Activated CD8-positive, alpha-beta memory T cell treated with anti-CD3 and anti-CD28 coated beads, Interleukin-2, amount 50 U/mL, for 4 hours (primary cell): ENCODE measurements around the gene ZDHHC14.

Experiments
- DNase-seq: peaks from one replicate; pipeline ENCODE4 v3.0.0-alpha.2; 2020

ZDHHC14 gene

DNA sequence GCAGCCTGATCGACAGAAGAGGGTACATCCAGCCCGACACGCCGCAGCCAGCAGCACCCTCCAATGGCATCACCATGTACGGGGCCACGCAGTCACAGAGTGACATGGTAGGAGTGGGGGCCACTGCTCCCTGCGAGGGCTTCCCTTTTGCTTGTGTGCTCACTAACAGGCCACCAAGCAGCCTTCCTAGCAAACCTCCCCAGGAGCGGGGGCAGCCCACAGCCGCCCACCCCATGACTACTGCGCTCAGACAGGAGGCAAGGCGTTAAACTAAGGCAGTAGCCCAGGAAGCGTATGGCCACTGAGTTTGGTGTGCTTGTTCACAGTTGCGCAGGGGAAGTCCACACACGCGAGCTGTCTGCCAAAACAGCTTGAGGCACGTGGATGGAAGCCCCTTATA is 272.5 kb downstream of the ZDHHC14 start:
- DNase-seq = no peak

DNA sequence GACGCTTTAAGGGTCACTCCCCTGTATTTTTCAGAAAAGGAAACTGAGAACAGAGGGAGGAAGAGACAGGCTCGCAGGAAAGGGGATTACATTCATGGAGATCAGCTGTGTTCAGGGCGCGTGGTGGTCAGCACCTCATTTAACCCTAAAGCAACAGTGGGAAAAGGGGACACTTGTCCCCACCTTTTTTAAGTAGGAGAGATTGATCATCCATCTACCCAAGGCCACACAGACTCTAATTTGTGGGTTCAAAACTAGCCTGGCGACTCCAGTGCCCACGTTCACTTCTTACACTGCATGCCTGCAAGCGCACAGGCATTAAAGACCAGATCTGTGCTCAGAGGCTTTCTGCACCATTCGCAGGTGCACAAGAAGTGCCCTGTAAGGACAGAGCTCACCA is 274.1 kb downstream of the ZDHHC14 start:
- DNase-seq = no peak

DNA sequence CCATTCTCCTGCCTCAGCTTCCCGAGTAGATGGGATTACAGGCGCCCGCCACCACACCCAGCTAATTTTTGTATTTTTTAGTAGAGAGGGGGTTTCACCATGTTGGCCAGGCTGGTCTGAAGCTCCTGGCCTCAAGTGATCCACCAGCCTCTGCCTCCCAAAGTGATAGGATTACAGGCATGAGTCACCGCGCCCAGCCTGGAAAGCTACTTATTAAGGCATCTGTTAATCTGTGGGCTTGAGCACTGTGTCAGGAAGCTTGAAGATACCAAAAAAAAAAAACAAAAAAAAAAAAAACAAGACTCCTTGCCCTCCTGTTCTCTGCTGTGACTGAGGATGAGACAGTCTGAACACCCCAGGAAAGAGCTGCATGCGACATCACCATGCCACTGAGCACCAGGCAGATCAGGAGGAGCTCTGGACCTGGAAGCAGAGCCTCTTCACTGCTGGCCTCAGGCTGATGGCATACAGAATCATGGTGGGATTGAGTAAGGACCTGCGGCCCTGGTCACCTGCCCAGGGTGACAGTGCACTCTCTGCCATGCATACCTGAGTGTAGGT is 275.5 kb downstream of the ZDHHC14 start:
- DNase-seq = no peak

DNA sequence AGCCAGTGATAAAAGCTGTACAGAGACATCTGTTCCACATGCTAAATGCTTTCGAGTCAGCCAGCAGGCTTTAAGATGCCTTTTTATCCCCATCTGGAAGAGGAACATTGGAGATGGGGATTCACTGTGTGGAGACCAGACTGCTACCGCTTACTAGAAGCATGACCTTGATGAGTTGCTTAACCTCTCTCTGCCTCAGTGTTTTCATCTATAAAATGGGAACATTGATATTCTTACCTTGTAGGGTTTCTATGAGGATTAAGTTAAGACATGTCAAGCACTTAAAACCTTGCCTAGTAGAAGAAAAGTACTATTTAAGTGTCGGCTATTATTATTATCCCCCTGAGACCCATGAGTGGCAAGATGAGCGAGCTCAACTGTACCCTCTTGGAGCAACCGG is 276.8 kb downstream of the ZDHHC14 start:
- DNase-seq = no peak

DNA sequence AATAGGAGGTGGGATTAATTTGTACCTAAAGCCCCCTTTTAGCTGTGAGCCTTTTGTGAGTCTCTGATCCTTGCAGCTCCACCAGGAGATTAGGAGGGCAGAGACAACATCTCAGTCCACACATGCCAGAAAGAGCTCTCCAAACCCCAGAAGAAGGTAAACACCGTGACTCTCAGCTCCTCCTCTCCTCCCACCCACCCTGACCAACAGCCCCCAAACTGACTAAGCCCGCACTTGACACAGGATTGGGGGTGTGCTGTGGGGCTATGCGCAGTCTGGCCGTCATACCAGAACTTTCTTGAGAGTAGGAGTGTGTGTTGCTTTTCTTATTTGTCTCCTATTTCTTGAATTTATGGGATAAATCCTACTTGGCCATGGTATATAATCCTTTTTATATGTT is 277.3 kb downstream of the ZDHHC14 start:
- no peak for DNase-seq

DNA sequence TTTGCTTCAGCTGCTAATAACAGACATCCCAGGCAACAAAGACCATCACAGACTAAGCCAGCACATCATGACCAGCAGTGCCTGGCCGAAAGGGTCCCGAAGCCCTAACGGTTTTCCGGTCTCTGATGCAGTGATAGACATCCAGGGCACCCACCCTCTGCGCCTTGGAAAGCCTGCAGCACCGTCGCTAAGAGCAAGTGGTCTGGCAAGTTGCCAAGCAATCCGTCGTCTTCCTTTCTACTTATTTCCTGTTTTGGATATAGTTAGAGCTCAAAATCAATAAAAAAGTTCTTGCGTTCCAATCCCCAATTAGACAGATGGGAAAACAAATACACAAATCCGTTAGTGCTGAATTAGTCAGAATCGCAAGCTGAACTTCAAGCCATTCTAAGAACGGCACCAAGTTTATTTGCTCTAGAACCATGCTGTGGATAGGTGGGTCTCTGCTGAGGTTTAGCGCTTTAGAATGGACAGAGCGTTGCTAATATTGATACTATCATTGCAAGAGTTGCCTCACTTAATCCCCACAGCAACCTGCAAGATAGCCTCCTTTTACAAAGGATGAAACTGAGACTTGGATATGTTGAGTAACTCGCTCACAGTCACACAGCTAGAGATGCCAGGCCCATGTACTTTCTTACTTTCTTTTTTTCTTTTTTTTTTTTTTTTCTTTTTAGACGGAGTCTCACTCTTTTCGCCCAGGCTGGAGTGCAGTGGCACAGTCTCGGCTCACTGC is 278.7 kb downstream of the ZDHHC14 start:
- DNase-seq = no peak

DNA sequence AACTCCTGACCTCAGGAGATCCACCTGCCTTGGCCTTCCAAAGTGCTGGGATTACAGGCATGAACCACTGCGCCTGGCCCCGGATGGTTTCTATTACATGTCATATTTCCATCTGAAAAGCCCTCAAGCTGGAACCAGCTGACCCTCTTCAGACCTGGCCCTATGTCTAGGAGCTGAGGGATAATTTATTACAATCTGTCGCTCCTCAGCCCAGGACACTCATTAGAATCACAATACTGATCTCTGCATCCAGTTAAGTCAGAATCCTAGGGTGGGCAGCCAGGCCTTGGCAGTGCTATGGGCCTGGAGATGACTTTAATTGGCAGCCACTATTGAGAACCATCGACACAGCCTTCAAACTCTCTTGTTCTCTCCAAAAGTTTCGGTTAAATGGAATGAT is 279.4 kb downstream of the ZDHHC14 start:
- DNase-seq = no peak

DNA sequence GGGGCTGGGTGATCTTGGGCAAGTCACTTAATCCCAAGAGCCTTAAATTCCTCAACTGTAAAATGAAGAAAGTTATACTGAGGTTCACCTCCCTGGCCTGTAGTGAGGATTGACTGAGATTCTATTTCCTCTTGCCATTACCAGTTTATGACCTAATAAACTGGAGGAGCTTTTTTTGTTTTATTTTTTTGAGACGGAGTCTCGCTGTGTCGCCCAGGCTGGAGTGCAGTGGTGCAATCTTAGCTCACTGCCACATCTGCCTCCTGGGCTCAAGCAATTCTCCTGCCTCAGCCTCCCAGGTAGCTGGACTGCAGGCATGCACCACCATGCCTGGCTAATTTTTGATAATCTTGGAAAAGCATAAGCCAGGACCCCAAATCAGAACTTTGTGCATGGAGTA is 280.7 kb downstream of the ZDHHC14 start:
- DNase-seq = no peak

DNA sequence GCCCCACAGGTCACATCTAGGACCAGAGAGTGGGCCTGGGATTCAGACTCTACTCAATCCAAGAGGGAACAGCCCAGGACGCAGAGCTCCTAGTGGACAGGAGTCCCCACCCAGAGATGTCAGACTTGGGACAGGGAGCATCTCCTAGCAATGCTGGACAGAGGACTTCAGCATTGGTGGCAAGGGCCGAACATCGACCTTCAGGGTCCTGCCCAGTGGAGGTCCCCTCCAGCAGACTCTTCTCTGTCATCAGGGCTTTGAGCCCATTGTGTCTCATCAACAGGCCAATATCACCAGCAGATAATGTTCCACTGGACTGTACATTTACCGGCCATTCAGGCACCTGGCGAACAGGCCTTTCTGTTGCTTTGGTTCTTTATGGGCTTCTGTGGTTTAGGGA is 282.3 kb downstream of the ZDHHC14 start:
- DNase-seq = no peak

DNA sequence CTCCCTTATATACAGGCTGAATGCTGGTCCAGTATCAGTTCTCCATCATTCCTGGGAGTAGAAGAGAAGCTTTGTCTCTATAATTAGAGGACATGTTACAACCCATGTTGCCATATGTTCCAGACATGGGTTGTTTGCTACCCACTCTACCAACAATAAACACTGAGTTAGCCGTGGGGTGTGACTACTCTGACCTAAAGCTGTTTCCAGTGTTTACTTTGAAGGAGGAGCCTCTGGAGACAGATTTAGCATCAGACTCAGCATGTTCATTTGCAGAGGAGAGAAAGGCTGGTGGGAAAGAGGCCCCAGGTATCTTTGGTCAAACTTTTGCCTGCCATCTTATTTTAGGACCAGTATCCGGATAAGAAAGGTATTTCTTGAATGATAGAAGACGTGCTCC is 284.2 kb downstream of the ZDHHC14 start:
- DNase-seq = no peak

DNA sequence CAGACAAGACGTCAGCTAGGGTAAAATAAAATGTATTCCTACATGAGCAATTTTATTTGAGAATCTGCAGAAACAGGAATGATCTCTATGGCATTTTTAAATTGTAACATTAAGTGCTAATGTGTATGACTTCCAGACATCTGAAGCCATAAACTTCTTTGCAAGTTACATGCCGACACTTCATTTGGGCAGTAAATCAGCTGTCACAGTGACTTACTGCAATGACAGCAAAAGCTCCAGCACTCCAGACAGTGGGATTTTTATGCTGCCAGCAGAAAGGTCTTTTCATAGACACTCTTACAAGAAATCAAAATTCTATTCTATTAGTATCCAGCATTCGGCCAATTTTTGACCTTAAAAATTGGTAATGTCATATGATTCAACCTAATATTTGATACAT is 285.7 kb downstream of the ZDHHC14 start:
- DNase-seq = no peak

DNA sequence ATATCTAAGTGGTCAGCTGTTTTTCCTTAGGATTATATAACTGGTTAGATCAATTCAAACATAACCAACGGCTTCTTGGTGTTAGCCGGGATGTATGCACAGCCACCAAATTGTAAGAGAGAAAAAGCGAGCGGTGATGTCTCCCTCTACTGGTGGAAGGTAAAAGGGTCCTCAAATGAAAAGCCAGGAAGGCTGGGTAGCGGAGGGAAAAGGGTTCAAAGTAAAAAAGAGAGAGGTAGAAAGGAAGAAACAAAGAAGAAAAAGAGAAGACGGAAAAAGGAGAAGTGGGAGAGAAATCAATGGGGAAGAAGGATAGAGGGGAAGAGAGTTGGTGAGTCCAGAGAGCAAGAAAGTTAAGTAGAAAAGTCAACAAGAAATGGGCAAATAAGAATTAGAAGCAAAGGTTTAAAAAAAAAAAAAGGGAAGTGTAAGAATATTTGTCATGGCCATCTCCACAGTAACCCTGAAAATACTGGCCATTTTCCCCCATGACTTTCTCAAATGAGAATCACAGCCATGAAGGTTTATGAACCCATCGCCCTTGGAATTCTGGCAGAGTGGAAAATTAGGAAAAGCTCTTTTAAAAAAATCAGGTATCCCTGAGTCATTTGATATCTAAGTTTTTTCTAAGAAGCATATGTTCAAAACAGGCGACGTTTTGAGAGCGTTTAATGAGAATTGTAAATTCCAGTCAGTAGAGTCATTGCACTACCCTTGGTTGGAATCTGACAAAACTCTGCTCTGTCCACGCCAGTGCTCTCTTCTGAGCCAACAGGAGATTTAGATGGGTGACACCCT is 286.4 kb downstream of the ZDHHC14 start:
- peak; percentile 56 for DNase-seq

DNA sequence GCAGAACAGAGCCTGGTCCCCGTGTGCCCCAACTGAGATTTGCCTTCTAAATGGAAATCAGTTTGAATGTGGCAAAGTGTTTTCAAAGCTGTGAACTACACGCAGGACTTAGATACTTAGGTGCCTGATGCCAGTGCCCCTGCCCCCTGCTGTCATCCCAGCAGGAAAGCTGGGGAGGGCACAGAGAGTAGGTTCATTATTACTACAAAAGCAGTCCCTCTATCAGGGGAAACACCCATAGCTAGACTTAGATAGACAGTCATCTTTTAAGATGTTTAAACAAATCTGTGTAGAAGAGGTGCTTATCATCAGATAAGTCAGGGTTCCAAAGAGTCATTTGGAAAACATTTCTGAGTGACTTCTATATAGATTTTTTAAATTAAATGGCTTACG is 287.0 kb downstream of the ZDHHC14 start:
- DNase-seq = no peak

DNA sequence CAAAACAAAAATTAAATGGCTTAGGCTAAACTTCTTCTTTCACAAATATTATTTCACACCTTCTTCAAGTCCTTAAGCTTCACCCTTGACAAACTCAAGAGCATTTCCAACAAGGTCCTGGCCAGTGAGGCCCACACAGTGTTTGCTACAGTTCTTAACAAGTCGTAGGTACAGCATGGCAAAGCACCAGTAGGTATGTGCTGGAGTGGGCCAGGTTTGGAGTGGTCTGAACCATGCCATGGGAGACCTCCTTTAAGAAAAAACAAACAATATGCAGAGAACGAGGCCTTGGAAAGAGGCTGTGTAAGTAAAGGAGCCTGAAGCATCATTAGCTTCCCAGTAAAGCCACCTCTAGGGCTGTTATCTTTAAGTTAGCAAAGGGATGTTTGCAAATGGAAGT is 287.7 kb downstream of the ZDHHC14 start:
- DNase-seq = no peak

DNA sequence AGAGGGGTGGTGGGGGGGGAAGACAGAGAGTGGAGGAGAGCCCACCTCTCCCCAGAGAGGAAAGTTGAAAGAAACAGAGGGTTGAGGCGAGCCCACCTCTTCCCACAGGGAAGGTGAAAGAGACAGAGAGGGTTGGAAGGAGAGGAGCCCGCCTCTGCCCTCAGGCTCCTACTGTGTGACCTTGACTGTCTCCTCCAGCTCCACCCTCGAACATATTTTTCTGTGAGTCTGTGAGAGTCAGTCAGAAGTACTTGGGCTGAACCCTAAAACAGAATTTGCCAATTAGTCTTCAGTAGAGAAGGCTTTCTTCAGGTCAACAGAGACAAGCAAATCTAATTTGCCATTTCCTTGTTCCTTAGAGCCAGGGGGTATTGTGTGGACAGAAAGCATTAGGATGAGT is 288.3 kb downstream of the ZDHHC14 start:
- DNase-seq = no peak

DNA sequence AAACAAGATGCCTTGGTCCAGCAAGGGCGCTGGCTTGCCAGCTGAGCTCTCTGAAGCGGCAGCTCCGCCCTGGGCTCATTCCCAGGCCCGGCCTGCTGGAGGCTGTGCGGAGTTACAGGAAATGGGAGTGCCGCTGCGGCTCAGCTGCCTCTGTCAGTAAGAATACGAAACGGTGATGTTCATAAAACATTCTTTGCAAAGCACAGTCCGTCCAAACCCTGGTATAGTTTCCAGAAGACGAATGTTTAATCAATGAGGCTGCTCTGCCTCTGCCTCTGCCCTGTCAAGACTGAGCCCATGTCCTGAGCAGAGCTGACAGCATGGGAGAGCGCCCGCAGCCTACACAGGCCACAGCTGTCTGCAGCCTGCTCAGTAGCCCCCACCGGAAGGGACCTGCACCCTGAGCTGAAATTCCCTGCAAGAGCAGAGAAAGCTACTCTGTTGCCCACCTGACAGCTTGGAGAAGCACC is 288.8 kb downstream of the ZDHHC14 start:
- DNase-seq = no peak

DNA sequence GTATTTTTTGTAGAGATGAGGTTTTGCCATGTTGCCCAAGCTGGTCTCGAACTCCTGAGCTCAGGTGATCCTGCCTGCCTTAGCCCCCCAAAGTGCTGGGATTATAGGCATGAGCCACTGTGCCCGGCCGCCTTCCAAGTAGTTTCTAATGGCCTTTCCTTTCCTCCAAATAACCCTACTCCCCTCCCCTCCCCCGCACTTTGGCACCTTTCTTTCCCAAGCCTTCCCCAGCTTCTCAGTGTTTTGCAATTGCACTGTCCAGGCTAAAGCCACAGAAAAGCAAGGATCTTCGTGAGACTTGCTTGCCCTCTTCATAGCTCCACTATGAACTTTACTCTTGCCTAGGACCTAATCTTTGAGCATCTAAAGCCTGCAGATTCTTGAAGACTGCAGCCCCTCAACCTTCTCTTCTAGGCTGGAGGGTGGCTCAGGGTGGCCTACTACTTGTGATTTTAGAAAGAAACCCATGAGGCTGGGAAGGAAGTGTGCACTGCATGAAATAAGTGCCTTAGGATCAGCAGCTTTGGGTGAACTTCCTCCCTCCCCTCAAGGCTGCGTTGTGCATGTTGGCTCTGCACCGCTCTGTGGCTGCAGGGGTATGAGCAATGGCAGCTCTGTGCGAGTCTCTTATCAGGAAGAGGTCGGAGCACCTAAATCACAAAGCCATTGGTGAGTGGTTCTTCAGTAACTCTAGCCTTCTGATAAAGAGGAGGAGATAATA is 289.6 kb downstream of the ZDHHC14 start:
- DNase-seq = no peak

DNA sequence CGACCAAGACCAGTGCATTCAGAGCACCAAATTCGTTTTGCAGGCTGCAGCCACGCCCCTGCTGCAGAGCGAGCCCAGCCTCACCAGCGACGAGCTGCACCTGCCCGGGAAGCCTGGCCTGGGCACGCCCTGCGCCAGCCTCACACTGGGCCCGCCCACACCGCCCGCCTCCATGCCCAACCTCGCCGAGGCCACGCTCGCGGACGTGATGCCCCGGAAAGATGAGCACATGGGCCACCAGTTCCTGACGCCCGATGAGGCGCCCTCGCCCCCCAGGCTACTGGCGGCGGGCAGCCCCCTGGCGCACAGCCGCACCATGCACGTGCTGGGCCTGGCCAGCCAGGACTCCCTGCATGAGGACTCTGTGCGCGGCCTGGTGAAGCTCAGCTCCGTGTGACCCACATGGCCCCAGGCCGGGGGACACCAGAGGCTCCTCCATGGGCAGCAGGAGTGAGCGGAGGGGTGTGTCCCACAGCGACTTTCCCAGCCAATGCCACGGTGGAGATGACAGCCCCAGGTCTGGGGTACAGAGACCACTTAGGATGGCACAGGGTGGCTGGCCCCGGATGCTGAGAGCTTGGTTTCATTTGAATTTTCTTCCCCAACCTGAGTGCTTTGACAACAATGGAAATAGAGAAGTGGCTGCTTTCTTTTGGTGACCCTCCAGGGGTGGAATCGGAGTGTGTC is 291.9 kb downstream of the ZDHHC14 start:
- DNase-seq = no peak

DNA sequence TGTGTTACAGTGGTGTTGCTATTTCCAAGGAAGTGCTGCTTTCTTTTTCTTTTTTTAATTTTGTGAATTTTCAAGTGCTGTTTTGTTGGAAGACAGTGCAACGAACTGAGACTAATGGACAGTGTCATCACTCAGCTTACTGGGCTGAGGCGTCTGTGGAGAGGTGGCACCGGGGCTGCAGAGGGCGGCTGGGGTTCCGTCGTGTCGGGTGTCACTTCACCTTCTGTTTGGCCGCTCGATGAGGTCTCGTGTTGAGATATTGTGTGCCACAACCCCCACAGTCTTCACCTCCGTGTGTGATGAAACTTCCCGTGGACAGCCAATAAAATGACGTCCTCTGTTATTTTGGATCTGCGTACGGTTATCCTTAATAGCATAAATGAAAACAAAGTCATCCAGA is 292.6 kb downstream of the ZDHHC14 start:
- no peak for DNase-seq

DNA sequence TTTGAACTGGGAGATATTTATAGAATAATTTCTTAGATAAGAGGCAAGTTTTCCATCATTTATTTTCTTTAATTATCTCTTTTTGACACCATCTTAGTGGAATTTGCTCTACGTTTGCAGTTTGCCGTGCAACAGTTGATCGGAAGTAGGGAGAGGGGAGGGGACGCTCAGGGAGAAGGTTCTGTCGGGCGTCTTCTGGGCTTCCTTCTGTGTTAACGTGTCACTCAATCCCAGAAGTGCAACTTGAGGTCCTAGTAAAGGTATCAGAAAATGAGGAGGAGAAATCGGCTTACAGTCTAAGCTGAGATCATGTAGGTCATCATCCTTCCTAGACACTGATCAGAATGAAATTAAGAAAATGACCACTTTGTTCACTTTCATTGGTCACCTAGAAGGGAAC is 293.1 kb downstream of the ZDHHC14 start:
- no peak for DNase-seq

DNA sequence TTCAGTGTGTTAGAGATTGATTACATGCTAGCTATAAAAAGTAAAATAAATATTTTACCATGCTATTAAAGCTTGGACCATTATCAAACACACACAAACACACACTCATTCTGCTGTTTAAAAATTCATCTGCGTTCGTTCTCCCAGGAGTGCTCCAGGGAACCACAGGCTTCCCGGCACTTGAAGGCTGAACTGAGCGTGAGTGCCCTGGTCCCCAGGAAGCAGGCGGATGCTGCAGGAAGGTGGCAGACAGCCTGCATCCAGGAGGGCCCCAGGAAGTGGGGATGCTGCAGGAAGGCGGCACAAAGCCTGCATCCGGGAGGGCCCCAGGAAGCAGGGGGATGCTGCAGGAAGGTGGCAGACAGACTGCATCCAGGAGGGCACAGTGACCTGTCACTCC is 294.8 kb downstream of the ZDHHC14 start:
- DNase-seq = no peak

DNA sequence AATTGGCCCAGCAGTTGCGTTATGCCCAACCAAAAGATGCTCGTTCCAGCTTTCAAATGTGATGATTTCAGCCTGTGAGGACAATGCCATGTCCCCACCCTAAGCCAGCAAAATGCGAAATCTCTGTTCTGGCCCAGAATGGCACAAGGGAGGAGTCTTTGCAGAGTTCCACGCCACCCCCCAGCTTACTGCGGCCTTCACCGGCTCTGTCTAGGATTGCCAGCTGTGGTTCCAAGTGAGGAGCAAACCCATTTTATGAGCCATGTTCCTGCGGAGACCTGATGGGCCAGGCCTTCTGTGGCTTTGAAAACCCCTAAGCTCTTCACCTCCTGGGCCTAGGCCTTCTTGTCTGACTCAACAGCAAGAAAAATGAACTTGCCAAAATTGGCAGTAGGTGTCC is 295.3 kb downstream of the ZDHHC14 start:
- DNase-seq = no peak

DNA sequence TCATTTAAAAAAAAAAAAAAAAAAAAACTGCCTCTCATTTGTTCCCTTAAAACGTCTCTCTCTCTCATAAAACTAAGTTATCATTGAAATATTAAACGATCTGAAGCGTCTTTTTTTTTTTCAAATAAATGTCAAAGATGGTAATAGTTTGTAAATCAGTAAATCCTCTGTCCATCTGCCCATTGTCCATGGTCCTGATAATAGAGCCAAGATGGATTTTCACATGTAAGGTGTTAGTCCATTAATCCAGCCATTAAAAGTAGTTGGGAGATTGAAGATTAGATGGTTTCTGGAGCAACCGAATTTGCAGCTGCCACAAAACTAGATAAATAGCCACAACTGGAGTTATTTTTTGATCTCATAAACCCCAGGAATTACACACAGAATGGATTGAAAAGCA is 296.2 kb downstream of the ZDHHC14 start:
- no peak for DNase-seq
